Omental fat pad (tissue), 4 donors: ENCODE results near the gene TUFT1. TPM values are rescaled to one million over a fixed set of nuclear protein-coding genes. Genes with fewer than 3 reads are reported as not detected.
A peak's percentile ranks its signal among the peaks of the same experiment; 100 is the strongest.

Source experiments
- ATAC-seq: fragments of 150-250 bp; one replicate; pipeline ENCODE4 v1.9.1; 2016; ENCODE audit warnings: mild to moderate bottlenecking, moderate library complexity; ENCODE audit not compliant: low FRiP score
- DNase-seq: peaks from one replicate; pipeline ENCODE4 v3.0.0-alpha.2; 2019; ENCODE audit warnings: low spot score
- total RNA-seq, 4 donors: library from RNA; depleted of rRNA; stranded (reverse); fragments of >200 nt; gene quantifications; one replicate each; pipeline ENCODE4 v1.1.0, GENCODE V29; 2016
- TF ChIP-seq, protein P1 (sequence below), 3 donors: fragments of 450-650 bp; IDR thresholded peaks; one replicate each; pipeline ENCODE4 v1.5.1; 2016 to 2017; ENCODE audit warnings: antibody characterized with exemption in 3 of 3, mild to moderate bottlenecking in 3 of 3, moderate library complexity in 2 of 3

Gene TUFT1
- total RNA-seq, 4 donors from 2014 or later = 5.0 to 12.8 (median 7.7) TPM

- DNase-seq (no peak), ATAC-seq (peak; percentile 96)
- TF ChIP-seq, protein P1, sequence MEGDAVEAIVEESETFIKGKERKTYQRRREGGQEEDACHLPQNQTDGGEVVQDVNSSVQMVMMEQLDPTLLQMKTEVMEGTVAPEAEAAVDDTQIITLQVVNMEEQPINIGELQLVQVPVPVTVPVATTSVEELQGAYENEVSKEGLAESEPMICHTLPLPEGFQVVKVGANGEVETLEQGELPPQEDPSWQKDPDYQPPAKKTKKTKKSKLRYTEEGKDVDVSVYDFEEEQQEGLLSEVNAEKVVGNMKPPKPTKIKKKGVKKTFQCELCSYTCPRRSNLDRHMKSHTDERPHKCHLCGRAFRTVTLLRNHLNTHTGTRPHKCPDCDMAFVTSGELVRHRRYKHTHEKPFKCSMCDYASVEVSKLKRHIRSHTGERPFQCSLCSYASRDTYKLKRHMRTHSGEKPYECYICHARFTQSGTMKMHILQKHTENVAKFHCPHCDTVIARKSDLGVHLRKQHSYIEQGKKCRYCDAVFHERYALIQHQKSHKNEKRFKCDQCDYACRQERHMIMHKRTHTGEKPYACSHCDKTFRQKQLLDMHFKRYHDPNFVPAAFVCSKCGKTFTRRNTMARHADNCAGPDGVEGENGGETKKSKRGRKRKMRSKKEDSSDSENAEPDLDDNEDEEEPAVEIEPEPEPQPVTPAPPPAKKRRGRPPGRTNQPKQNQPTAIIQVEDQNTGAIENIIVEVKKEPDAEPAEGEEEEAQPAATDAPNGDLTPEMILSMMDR (IDR thresholded peaks at IDR 0.05) = no peak
These were observed 34.7 kb downstream of the TUFT1 start for GRCh38 chr1:151574575-151575529.

DNA sequence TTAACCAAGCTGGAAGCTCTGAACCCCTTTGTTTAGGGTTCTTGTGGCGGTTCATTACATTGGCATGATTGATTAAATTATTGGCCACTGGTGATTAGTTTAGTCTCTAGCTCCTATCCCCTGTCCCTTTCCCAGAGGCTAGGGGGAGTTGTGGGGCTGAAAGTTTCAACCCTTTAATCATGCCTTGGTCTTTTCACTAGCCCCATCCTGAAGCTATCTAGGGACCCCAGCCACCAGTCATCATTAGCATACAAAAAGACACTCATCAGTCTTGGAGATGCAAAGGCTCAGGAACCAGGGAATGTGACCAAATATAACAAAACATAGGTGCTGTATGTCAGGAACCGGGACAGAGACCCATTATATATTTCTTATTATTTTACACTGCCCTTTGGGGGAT lies 37.1 kb downstream of the TUFT1 start:
- TF ChIP-seq, protein P1 (IDR thresholded peaks at IDR 0.05) = no peak
- DNase-seq (no peak), ATAC-seq (no peak)

- TF ChIP-seq, protein P1 (IDR thresholded peaks at IDR 0.05) = no peak
- ATAC-seq = no peak
- DNase-seq = no peak
These were observed 38.8 kb downstream of the TUFT1 start for GRCh38 chr1:151578941-151579340.

GRCh38 chr1:151579436-151580225 lies 39.5 kb downstream of the TUFT1 start:
- TF ChIP-seq, protein P1 (IDR thresholded peaks at IDR 0.05) = no peak
- DNase-seq (no peak), ATAC-seq (no peak)

DNA sequence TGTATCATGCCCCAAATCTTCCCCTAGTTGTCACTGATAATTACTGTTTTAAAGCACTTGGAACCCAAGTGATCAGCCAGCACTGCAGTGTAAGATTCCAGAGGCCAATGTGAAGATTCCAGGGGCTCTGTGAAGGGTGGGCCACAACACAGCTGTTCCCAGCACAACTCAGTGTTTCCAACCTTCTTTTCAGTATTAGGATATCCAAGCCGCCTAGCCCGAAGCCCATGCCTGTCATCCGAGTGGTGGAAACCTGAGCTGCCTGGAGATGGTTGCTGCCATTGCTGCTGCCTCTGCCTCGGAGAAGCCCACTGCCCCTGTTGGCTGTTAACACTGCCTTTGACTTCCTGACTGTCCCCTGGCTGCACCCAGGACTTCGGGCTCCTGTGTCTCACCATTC lies 41.3 kb downstream of the TUFT1 start:
- TF ChIP-seq, protein P1 (IDR thresholded peaks at IDR 0.05) = no peak
- ATAC-seq = no peak
- no peak for DNase-seq

DNA sequence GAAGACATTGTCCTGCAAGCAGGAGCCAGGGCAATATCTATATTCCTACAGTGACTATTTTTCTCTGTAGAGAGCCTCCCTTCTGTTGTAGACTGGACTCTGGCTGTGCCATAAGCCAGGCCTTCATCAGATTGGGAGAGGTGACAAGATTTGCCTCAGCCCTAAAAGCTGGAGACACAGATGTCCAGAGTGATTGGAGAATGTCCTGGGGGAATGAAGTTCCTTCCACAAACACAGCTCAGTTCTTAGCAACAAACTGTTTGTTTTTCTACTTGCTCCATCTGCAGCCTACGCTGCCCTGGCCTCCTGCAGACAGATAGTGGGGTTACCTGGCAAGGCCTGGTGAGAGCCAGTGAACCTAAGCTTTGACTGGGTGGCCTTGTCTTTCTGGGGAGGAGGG lies 41.8 kb downstream of the TUFT1 start:
- TF ChIP-seq, protein P1 (IDR thresholded peaks at IDR 0.05) = no peak
- DNase-seq (no peak), ATAC-seq (no peak)
